Gastroesophageal sphincter (tissue), 4 donors: ENCODE results near the gene SIX6. TPM values are rescaled to one million over a fixed set of nuclear protein-coding genes. Genes with fewer than 3 reads are reported as not detected.

ENCODE experiments used
- ATAC-seq: fragments of 150-250 bp; one replicate; pipeline ENCODE4 v1.9.1; 2016; ENCODE audit warnings: mild to moderate bottlenecking, moderate library complexity
- H3K27ac ChIP-seq, 4 donors: fragments of 200-600 bp; sonication (generic) in 3 of 4; 1 replicate in 3 of 4; 2 replicates in 1 of 4; pipeline ENCODE4 v1.5.1; 2016 to 2019
- H3K27me3 ChIP-seq: fragments of 200-600 bp; sonication (generic); one replicate; pipeline ENCODE4 v1.5.1; 2019
- H3K36me3 ChIP-seq, 2 donors: fragments of 200-600 bp; sonication (generic); one replicate each; pipeline ENCODE4 v1.5.1; 2019; ENCODE audit warnings: control low read depth in 1 of 2
- H3K4me1 ChIP-seq, 3 donors: fragments of 200-600 bp; sonication (generic); 1 replicate in 2 of 3; 2 replicates in 1 of 3; pipeline ENCODE4 v1.5.1; 2016 to 2019; ENCODE audit warnings: control low read depth in 2 of 3
- H3K4me3 ChIP-seq, 2 donors: fragments of 200-600 bp; sonication (generic); one replicate each; pipeline ENCODE4 v1.5.1; 2019; ENCODE audit warnings: mild to moderate bottlenecking in 1 of 2, moderate library complexity in 1 of 2
- H3K9me3 ChIP-seq, 3 donors: fragments of 200-600 bp; sonication (generic); one replicate each; pipeline ENCODE4 v1.5.1; 2017 to 2019; ENCODE audit warnings: control low read depth in 2 of 3
- CTCF ChIP-seq, 4 experiments: fragments of 200-600 bp in 2 of 4; fragments of 450-650 bp in 2 of 4; sonication (generic) in 1 of 4; IDR thresholded peaks; one replicate each; pipeline ENCODE4 v1.5.1; 2017 to 2019; ENCODE audit warnings: antibody characterized with exemption in 4 of 4, mild to moderate bottlenecking in 2 of 4, moderate library complexity in 2 of 4
- EP300 ChIP-seq: sonication (generic); formaldehyde crosslinking; IDR thresholded peaks from one replicate; pipeline ENCODE4 v1.6.1; 2017; ENCODE audit warnings: antibody characterized with exemption, mild to moderate bottlenecking
- POLR2A ChIP-seq, 2 donors: fragments of 450-650 bp; IDR thresholded peaks; one replicate each; pipeline ENCODE4 v1.6.1; 2017; ENCODE audit warnings: antibody characterized with exemption in 2 of 2, mild to moderate bottlenecking in 2 of 2, moderate library complexity in 1 of 2
- POLR2AphosphoS5 ChIP-seq: sonication (generic); formaldehyde crosslinking; IDR thresholded peaks from one replicate; pipeline ENCODE4 v1.6.1; 2017; ENCODE audit warnings: antibody characterized with exemption
- WGBS, 2 donors: methylation state at CpG; one replicate each; pipeline ENCODE4 v1.1.5; 2018; ENCODE audit warnings: low coverage in 1 of 2; 5-methylcytosine and 5-hydroxymethylcytosine counted together
- total RNA-seq, 4 donors: library from RNA; depleted of rRNA; stranded (reverse); fragments of >200 nt; gene quantifications; one replicate each; pipeline ENCODE4 v1.1.0, GENCODE V29; 2016

The SIX6 gene
- total RNA-seq, 4 donors from 2014 or later: not detected

GRCh38 chr14:60508363-60508706, 611 bp upstream of the SIX6 start:
- Histone ChIP-seq H3K9me3 (no peaks in the 10 kb centered on the region), H3K27me3 (peaks cover 99% of the 10 kb centered on the region), H3K36me3 (no peaks in the 10 kb centered on the region), H3K27ac (no peak overlapping the region), H3K4me3 (no peak overlapping the region), H3K4me1 (peaks cover 0 to 48% (median 21%) of the 10 kb centered on the region in 3 donors)
- no peak for TF ChIP-seq POLR2A (IDR thresholded peaks at IDR 0.05)
- TF ChIP-seq CTCF (IDR thresholded peaks at IDR 0.05): no peak
- no peak for TF ChIP-seq EP300
- no peak for TF ChIP-seq POLR2AphosphoS5
- 0% methylated on average over 4 to 5 of the region's 5 CpGs for WGBS, 2 donors
- ATAC-seq: no peak

- Histone ChIP-seq H3K27ac (no peak overlapping the region), H3K9me3 (no peaks in the 10 kb centered on the region), H3K4me1 (peaks cover 0 to 56% (median 21%) of the 10 kb centered on the region in 3 donors), H3K27me3 (peaks cover 100% of the 10 kb centered on the region), H3K4me3 (no peak overlapping the region), H3K36me3 (no peaks in the 10 kb centered on the region)
- WGBS, 2 donors: 0 to 17% methylated on average over 1 of the region's 58 CpGs
- TF ChIP-seq POLR2A (IDR thresholded peaks at IDR 0.05): no peak
- no peak for TF ChIP-seq POLR2AphosphoS5
- no peak for TF ChIP-seq EP300
- ATAC-seq: peak; percentile 10
Measured at GRCh38 chr14:60509438-60510253, 700 bp downstream of the SIX6 start.

- 4 to 10% methylated on average over 17 to 20 of the region's 35 CpGs for WGBS, 2 donors
- H3K36me3 ChIP-seq: no peaks in the 10 kb centered on the region
- H3K9me3 ChIP-seq: peaks cover 0 to 2% (median 0%) of the 10 kb centered on the region in 3 donors
- H3K27ac ChIP-seq: no peak overlapping the region
- peaks cover 100% of the 10 kb centered on the region for H3K27me3 ChIP-seq
- TF ChIP-seq POLR2AphosphoS5 (no peak), EP300 (no peak), CTCF (IDR thresholded peaks at IDR 0.05) (no peak), POLR2A (IDR thresholded peaks at IDR 0.05) (no peak)
- ATAC-seq: no peak
- peaks cover 0 to 64% (median 24%) of the 10 kb centered on the region in 3 donors for H3K4me1 ChIP-seq
- H3K4me3 ChIP-seq: no peak overlapping the region
Measured at GRCh38 chr14:60510254-60510950, 1.5 kb downstream of the SIX6 start.

- H3K27me3 ChIP-seq: peaks cover 100% of the 10 kb centered on the region
- peaks cover 0 to 67% (median 24%) of the 10 kb centered on the region in 3 donors for H3K4me1 ChIP-seq
- H3K27ac ChIP-seq: no peak overlapping the region
Measured at GRCh38 chr14:60510951-60511599, 2.1 kb downstream of the SIX6 start.

More at GRCh38 chr14:60510951-60511599, 2.1 kb downstream of the SIX6 start:
- H3K9me3 ChIP-seq: peaks cover 0 to 9% (median 0%) of the 10 kb centered on the region in 3 donors
- H3K36me3 ChIP-seq: no peaks in the 10 kb centered on the region
- TF ChIP-seq CTCF (IDR thresholded peaks at IDR 0.05): no peak
- no peak for TF ChIP-seq EP300
- TF ChIP-seq POLR2A (IDR thresholded peaks at IDR 0.05): no peak
- peak overlapping the region in 1 of 2 donors; percentile 12 for H3K4me3 ChIP-seq
- ATAC-seq: no peak
- WGBS, 2 donors: 3 to 9% methylated on average over 6 to 18 of the region's 49 CpGs
